Activated naive CD8-positive, alpha-beta T cell treated with anti-CD3 and anti-CD28 coated beads, Interleukin-2, amount 50 U/mL, for 24 hours (primary cell): ENCODE data around the gene PRR18.

ENCODE experiments used
- ATAC-seq: fragments of 150-1000 bp; cut with Tn5 transposase; one replicate; pipeline ENCODE4 v1.10.0; 2021
- DNase-seq: peaks from one replicate; pipeline ENCODE4 v3.0.0; 2021
- H3K27ac Mint-ChIP-seq: one replicate; pipeline ENCODE4 v1.8.0; 2021; ENCODE audit warnings: mild to moderate bottlenecking, mixed read lengths
- H3K27me3 Mint-ChIP-seq: one replicate; pipeline ENCODE4 v1.8.0; 2021; ENCODE audit warnings: mixed read lengths
- H3K36me3 Mint-ChIP-seq: one replicate; pipeline ENCODE4 v1.8.0; 2021; ENCODE audit warnings: low read depth, mixed read lengths
- H3K4me1 Mint-ChIP-seq: one replicate; pipeline ENCODE4 v1.8.0; 2021; ENCODE audit warnings: mixed read lengths
- H3K4me3 Mint-ChIP-seq: one replicate; pipeline ENCODE4 v1.8.0; 2021; ENCODE audit warnings: mild to moderate bottlenecking, moderate library complexity, mixed read lengths
- H3K9me3 Mint-ChIP-seq: one replicate; pipeline ENCODE4 v1.8.0; 2021; ENCODE audit warnings: mixed read lengths

The PRR18 gene

DNA sequence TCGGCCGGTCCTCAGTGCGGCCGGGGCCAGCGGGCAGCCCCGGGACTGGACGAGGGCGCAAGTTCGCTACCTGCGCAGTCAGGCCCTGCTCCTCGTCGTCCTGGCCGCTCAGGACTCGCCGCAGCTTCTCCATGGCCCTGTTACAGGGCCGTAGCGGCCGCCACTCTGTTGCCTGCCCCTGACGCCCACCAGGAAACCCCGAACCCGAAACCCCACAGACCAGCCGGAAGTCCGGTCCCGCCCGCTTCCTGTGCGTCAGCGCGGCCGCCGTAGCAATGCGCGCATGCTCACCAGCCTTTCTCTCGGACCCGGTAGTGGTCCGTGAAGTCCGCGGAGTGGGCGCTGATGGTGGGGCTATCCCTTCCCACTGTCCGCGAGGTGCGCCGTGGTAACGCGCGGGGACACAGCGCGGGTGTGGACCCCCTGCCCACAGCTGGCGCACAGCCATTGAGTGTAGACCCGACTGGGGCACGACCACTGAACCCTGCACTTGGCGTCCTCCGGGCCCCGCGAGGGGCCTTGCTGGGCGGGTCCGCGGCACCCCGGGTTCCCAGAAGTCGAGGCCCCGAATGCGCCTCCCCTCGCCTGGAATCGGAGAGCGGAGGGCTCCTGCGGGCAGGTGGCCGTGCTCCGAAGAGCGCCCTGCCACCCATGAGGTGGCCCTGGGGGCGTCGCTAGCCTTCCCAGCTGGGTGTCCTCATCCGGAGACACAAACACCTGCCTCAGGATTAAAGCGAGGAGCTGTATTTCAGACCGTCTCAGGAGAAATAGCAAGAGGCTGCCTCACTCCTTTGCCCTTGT, 34.4 kb upstream of the PRR18 start, which contains the start of gene SFT2D1:
TSS of gene SFT2D1 (minus strand) at position 197 of the 801 bp plus-strand sequence. CDS start at position 133, 64 bp downstream.
- peak; percentile 83 for ATAC-seq
- Mint-ChIP-seq H3K9me3 (no peaks in the 10 kb centered on the region), H3K36me3 (peaks cover 9% of the 10 kb centered on the region), H3K27me3 (no peaks in the 10 kb centered on the region), H3K4me3 (peak within 1 kb of the TSS; percentile 89), H3K4me1 (peaks cover 25% of the 10 kb centered on the region), H3K27ac (peak within 1 kb of the TSS; percentile 86)
- peak; percentile 90 for DNase-seq

GRCh38 chr6:166341977-166342348, 33.8 kb upstream of the PRR18 start:
- H3K4me3 Mint-ChIP-seq: peak overlapping the region; percentile 89
- H3K27me3 Mint-ChIP-seq: no peaks in the 10 kb centered on the region
- DNase-seq: peak; percentile 22
- H3K36me3 Mint-ChIP-seq: peaks cover 13% of the 10 kb centered on the region
- no peaks in the 10 kb centered on the region for H3K9me3 Mint-ChIP-seq
- H3K4me1 Mint-ChIP-seq: peaks cover 25% of the 10 kb centered on the region
- peak; percentile 17 for ATAC-seq
- peak overlapping the region; percentile 86 for H3K27ac Mint-ChIP-seq

GRCh38 chr6:166341464-166341863, 33.3 kb upstream of the PRR18 start:
- Mint-ChIP-seq H3K27ac (peak overlapping the region; percentile 86), H3K9me3 (no peaks in the 10 kb centered on the region), H3K4me1 (peaks cover 28% of the 10 kb centered on the region), H3K36me3 (peaks cover 17% of the 10 kb centered on the region), H3K27me3 (no peaks in the 10 kb centered on the region), H3K4me3 (peak overlapping the region; percentile 89)
- ATAC-seq (no peak), DNase-seq (no peak)

- Mint-ChIP-seq H3K36me3 (peaks cover 37% of the 10 kb centered on the region), H3K9me3 (no peaks in the 10 kb centered on the region), H3K4me1 (peaks cover 54% of the 10 kb centered on the region), H3K4me3 (no peak overlapping the region), H3K27me3 (no peaks in the 10 kb centered on the region), H3K27ac (no peak overlapping the region)
- no peak for DNase-seq
- ATAC-seq: no peak
These were observed 30.7 kb upstream of the PRR18 start for GRCh38 chr6:166338854-166339253.

- H3K36me3 Mint-ChIP-seq: peaks cover 45% of the 10 kb centered on the region
- H3K27ac Mint-ChIP-seq: no peak overlapping the region
- no peaks in the 10 kb centered on the region for H3K27me3 Mint-ChIP-seq
- ATAC-seq: no peak
- peaks cover 67% of the 10 kb centered on the region for H3K4me1 Mint-ChIP-seq
- no peaks in the 10 kb centered on the region for H3K9me3 Mint-ChIP-seq
- DNase-seq: no peak
- H3K4me3 Mint-ChIP-seq: no peak overlapping the region
These were observed 28.7 kb upstream of the PRR18 start for GRCh38 chr6:166336847-166337246.

- no peaks in the 10 kb centered on the region for H3K27me3 Mint-ChIP-seq
- no peaks in the 10 kb centered on the region for H3K9me3 Mint-ChIP-seq
- H3K27ac Mint-ChIP-seq: peak overlapping the region; percentile 33
- no peak for ATAC-seq
- no peak overlapping the region for H3K4me3 Mint-ChIP-seq
- peaks cover 47% of the 10 kb centered on the region for H3K36me3 Mint-ChIP-seq
- DNase-seq: no peak
- H3K4me1 Mint-ChIP-seq: peaks cover 70% of the 10 kb centered on the region
These were observed 27.4 kb upstream of the PRR18 start for GRCh38 chr6:166335378-166336302.

GRCh38 chr6:166334878-166335277, 26.7 kb upstream of the PRR18 start:
- H3K9me3 Mint-ChIP-seq: no peaks in the 10 kb centered on the region
- H3K27ac Mint-ChIP-seq: peak overlapping the region; percentile 70
- peaks cover 70% of the 10 kb centered on the region for H3K4me1 Mint-ChIP-seq
- peaks cover 47% of the 10 kb centered on the region for H3K36me3 Mint-ChIP-seq
- peak overlapping the region; percentile 5 for H3K4me3 Mint-ChIP-seq
- DNase-seq (no peak), ATAC-seq (no peak)
- no peaks in the 10 kb centered on the region for H3K27me3 Mint-ChIP-seq

DNA sequence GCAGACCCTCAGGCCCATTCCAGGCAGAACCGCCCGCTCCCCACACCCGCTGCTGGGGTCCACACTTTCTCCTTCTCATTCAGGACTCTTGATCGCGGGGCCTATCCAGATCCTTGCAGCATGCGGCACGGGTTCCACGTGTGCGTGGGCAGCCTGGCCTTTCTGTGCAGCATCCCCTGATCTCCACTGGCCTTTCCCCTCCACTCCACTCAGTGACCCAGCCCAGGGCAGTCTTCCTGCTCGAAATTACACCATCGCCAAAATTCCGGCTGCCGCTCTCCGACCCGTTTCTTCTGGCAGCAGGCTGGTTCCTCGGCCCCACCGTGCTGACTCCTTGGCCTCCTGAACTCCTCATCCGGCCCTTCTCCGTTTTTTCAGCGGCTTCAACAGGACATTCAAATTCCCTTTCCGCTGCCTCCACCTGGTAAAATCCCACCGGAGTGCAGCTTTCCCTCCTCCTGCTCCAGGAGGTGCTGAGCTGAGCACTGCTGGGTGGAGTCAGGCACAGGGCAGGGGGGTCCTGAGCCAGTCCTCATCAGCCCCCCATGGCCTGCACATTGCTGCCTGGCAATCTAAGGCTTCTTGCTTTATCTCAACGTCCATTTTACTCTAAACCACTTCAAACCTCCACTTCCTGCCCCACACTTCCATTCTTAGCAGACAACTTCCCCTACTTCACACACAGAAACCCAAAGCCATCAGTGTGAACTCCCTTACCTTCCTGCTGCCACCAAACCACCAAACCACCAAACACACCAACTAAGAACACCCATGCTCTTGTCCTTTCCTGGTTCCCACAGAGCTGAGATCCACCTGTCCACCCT, 25.2 kb upstream of the PRR18 start:
- H3K4me1 Mint-ChIP-seq: peaks cover 69% of the 10 kb centered on the region
- peak overlapping the region; percentile 82 for H3K27ac Mint-ChIP-seq
- H3K9me3 Mint-ChIP-seq: no peaks in the 10 kb centered on the region
- ATAC-seq: peak; percentile 77
- no peak for DNase-seq
- no peaks in the 10 kb centered on the region for H3K27me3 Mint-ChIP-seq
- H3K4me3 Mint-ChIP-seq: peak overlapping the region; percentile 66
- peaks cover 49% of the 10 kb centered on the region for H3K36me3 Mint-ChIP-seq

DNA sequence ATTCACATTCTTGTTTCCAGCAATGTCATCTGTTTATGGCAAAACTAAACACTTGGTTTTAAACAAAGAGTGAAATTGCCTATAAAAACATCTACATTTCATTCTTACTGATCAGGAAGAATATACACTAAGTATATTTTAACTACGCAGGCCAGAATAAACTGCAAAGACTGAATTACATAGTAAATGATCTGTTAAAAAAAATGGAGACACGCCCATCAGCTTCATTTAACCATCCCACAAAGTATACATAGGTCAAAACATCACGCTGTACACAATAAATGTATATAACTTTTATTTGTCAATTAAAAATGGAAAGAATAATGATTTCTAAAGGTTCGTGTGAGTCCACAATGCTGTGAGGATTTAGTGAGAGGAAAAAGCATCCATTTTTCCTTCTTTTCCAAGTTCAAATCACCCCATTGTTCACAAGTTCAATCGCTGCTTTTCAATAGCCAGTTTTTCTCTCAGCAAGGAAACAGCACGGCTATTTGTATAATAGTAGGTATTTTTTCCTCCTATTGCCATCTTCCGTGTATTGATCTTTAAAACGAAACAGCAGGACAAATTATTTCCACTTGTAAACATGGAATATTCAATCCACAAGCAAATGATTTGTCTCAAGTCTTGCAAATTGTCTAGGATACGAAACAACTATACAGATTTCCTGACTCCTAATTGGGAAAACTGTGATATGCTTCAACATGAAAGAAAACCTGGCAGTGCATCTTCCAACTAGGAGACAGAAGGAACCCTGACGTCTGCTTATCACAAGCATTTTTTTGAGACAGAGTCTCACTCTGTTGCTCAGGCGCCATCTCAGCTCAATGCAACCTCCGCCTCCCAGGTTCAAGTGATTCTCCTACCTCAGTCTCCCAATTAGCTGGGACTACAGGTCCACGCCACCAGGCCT, 23.6 kb upstream of the PRR18 start:
- no peaks in the 10 kb centered on the region for H3K27me3 Mint-ChIP-seq
- no peak for ATAC-seq
- DNase-seq: no peak
- peaks cover 41% of the 10 kb centered on the region for H3K36me3 Mint-ChIP-seq
- no peak overlapping the region for H3K4me3 Mint-ChIP-seq
- no peak overlapping the region for H3K27ac Mint-ChIP-seq
- H3K4me1 Mint-ChIP-seq: peaks cover 54% of the 10 kb centered on the region
- H3K9me3 Mint-ChIP-seq: no peaks in the 10 kb centered on the region

DNA sequence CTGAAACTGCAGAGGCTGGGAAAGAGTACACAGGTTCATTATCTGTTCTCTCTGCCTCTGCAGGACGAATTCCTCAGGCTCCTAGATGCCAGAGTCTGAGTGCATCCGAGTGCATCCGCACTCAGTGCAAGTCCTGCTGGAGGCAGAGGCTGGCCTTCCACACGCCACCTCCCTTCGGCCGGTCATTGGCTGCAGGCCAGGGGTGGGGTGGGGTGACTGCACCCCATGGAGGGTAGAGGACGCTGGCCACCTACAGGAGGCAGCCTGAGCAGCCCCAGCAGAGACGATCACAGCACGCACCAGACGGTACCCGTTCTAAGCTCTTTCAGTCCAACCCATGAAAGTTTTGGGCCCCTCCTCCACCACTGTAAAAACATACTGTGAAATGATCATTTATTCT, 22.4 kb upstream of the PRR18 start:
- Mint-ChIP-seq H3K27me3 (no peaks in the 10 kb centered on the region), H3K4me1 (peaks cover 44% of the 10 kb centered on the region), H3K27ac (no peak overlapping the region), H3K4me3 (no peak overlapping the region), H3K36me3 (peaks cover 36% of the 10 kb centered on the region), H3K9me3 (no peaks in the 10 kb centered on the region)
- ATAC-seq (no peak), DNase-seq (no peak)

DNA sequence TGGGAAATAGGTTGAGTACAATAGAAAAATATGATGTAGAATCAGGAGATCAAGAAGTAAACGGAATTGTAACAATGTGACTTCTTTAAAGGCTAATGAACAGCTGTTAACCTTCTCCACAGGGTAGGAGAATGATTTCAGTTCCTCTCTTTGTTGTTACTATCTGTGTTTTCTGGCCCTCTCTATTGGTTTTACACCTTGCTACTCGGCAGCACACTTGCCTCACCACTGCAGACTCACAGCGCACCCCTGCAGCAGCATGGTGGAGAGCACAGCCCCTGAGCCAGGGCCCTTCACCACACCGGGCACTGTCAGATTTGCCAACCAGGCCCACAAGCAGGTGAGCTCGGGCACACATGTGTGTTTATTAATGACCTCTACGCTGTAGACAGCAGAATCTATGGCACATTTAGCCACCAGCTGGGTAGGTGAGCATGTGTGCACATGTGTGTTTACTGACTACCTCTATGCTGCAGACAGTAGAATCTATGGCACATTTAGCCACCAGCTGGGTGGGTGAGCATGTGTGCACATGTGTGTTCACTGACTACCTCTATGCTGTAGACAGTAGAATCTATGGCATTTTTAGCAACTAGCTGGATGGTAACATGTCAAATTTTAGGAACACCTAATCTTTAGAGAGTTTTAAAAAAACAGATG, 17.3 kb upstream of the PRR18 start:
- H3K27ac Mint-ChIP-seq: no peak overlapping the region
- peaks cover 38% of the 10 kb centered on the region for H3K36me3 Mint-ChIP-seq
- no peak for ATAC-seq
- no peaks in the 10 kb centered on the region for H3K4me1 Mint-ChIP-seq
- no peak overlapping the region for H3K4me3 Mint-ChIP-seq
- DNase-seq: no peak
- no peaks in the 10 kb centered on the region for H3K9me3 Mint-ChIP-seq
- H3K27me3 Mint-ChIP-seq: no peaks in the 10 kb centered on the region

DNA sequence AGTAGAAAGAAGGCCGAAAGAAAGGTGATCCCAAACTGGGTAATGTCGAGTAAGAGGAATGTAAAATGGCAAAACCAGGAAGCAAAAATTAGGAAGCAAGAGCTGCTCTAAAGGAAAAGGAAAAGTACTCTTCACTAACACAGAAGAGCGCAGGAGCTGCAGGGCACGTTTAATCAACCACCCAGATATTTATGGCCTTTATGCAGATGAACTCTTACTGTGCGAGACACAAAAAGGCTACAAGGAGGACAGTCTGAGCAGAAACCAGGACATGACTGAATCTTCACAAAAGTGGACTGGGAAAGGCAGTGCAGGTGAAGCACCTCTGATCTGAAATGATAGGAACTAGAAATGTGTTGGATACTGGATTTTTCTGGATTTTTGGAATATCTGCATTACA, 15.2 kb upstream of the PRR18 start:
- peaks cover 34% of the 10 kb centered on the region for H3K36me3 Mint-ChIP-seq

More for the DNA sequence above, 15.2 kb upstream of the PRR18 start:
- Mint-ChIP-seq H3K4me1 (no peaks in the 10 kb centered on the region), H3K27me3 (no peaks in the 10 kb centered on the region), H3K9me3 (no peaks in the 10 kb centered on the region), H3K27ac (no peak overlapping the region), H3K4me3 (no peak overlapping the region)
- DNase-seq (no peak), ATAC-seq (no peak)
